ENCODE results near the gene LAYN.

Gene LAYN

GRCh38 chr11:111528557-111528956 lies 12.0 kb upstream of the LAYN start:
- no peaks in the 10 kb centered on the region for H3K36me3 ChIP-seq (ENCODE audit: low read depth)
- TF ChIP-seq CTCF (IDR thresholded peaks at IDR 0.05; ENCODE audit: poor library complexity, severe bottlenecking), result peak; percentile 3
- no peak overlapping the region for H3K27ac ChIP-seq (ENCODE audit: poor library complexity, severe bottlenecking)
- no peaks in the 10 kb centered on the region for H3K27me3 ChIP-seq (ENCODE audit: insufficient read depth, poor library complexity, severe bottlenecking)
- DNase-seq (ENCODE audit: low spot score) (no peak), ATAC-seq (ENCODE audit: low read depth) (no peak)
- peaks cover 48% of the 10 kb centered on the region for H3K4me1 ChIP-seq (ENCODE audit: insufficient read depth, poor library complexity, severe bottlenecking)
- H3K4me3 ChIP-seq (ENCODE audit: severe bottlenecking), result no peak overlapping the region
- H3K9me3 ChIP-seq (ENCODE audit: severe bottlenecking), result no peaks in the 10 kb centered on the region

GRCh38 chr11:111530091-111530490 lies 10.4 kb upstream of the LAYN start:
- DNase-seq (ENCODE audit: low spot score) (no peak), ATAC-seq (ENCODE audit: low read depth) (no peak)
- Histone ChIP-seq H3K9me3 (ENCODE audit: severe bottlenecking) (no peaks in the 10 kb centered on the region), H3K27me3 (ENCODE audit: insufficient read depth, poor library complexity, severe bottlenecking) (no peaks in the 10 kb centered on the region), H3K36me3 (ENCODE audit: low read depth) (no peaks in the 10 kb centered on the region), H3K27ac (ENCODE audit: poor library complexity, severe bottlenecking) (no peak overlapping the region), H3K4me1 (ENCODE audit: insufficient read depth, poor library complexity, severe bottlenecking) (peaks cover 42% of the 10 kb centered on the region), H3K4me3 (ENCODE audit: severe bottlenecking) (no peak overlapping the region)
- no peak for TF ChIP-seq CTCF (IDR thresholded peaks at IDR 0.05; ENCODE audit: poor library complexity, severe bottlenecking)

GRCh38 chr11:111531136-111531535 lies 9.4 kb upstream of the LAYN start:
- no peak for TF ChIP-seq CTCF (IDR thresholded peaks at IDR 0.05; ENCODE audit: poor library complexity, severe bottlenecking)
- no peak overlapping the region for H3K4me3 ChIP-seq (ENCODE audit: severe bottlenecking)

GRCh38 chr11:111531687-111532364 lies 8.7 kb upstream of the LAYN start:
- H3K36me3 ChIP-seq (ENCODE audit: low read depth), result no peaks in the 10 kb centered on the region
- peak; percentile 100 for ATAC-seq (ENCODE audit: low read depth)
- peaks cover 25% of the 10 kb centered on the region for H3K4me1 ChIP-seq (ENCODE audit: insufficient read depth, poor library complexity, severe bottlenecking)
- no peak for TF ChIP-seq CTCF (IDR thresholded peaks at IDR 0.05; ENCODE audit: poor library complexity, severe bottlenecking)
- no peak overlapping the region for H3K4me3 ChIP-seq (ENCODE audit: severe bottlenecking)
- peak; percentile 80 for DNase-seq (ENCODE audit: low spot score)
- no peaks in the 10 kb centered on the region for H3K27me3 ChIP-seq (ENCODE audit: insufficient read depth, poor library complexity, severe bottlenecking)
- H3K27ac ChIP-seq (ENCODE audit: poor library complexity, severe bottlenecking), result peak overlapping the region; percentile 66
- no peaks in the 10 kb centered on the region for H3K9me3 ChIP-seq (ENCODE audit: severe bottlenecking)

More at GRCh38 chr11:111531136-111531535, 9.4 kb upstream of the LAYN start:
- Histone ChIP-seq H3K9me3 (ENCODE audit: severe bottlenecking) (no peaks in the 10 kb centered on the region), H3K4me1 (ENCODE audit: insufficient read depth, poor library complexity, severe bottlenecking) (peaks cover 32% of the 10 kb centered on the region), H3K27me3 (ENCODE audit: insufficient read depth, poor library complexity, severe bottlenecking) (no peaks in the 10 kb centered on the region), H3K27ac (ENCODE audit: poor library complexity, severe bottlenecking) (peak overlapping the region; percentile 66), H3K36me3 (ENCODE audit: low read depth) (no peaks in the 10 kb centered on the region)
- no peak for DNase-seq (ENCODE audit: low spot score)
- peak; percentile 48; the same call in 2 of the 3 replicates for ATAC-seq (ENCODE audit: low read depth)

GRCh38 chr11:111532365-111532709 lies 8.2 kb upstream of the LAYN start:
- Histone ChIP-seq H3K36me3 (ENCODE audit: low read depth) (no peaks in the 10 kb centered on the region), H3K27ac (ENCODE audit: poor library complexity, severe bottlenecking) (no peak overlapping the region), H3K9me3 (ENCODE audit: severe bottlenecking) (no peaks in the 10 kb centered on the region), H3K4me1 (ENCODE audit: insufficient read depth, poor library complexity, severe bottlenecking) (peaks cover 20% of the 10 kb centered on the region), H3K27me3 (ENCODE audit: insufficient read depth, poor library complexity, severe bottlenecking) (no peaks in the 10 kb centered on the region), H3K4me3 (ENCODE audit: severe bottlenecking) (no peak overlapping the region)
- DNase-seq (ENCODE audit: low spot score), result no peak
- no peak for ATAC-seq (ENCODE audit: low read depth)
- no peak for TF ChIP-seq CTCF (IDR thresholded peaks at IDR 0.05; ENCODE audit: poor library complexity, severe bottlenecking)
